ENCODE measurements around the gene EPS8L2. TPM values are rescaled to one million over a fixed set of nuclear protein-coding genes. Genes with fewer than 3 reads are reported as not detected.

EPS8L2 gene
- total and polyA plus RNA-seq, 2 of the 13 experiments (the other 11 are each of a cell fraction or from before 2014, with no cell fraction given): 89.3 to 416 TPM

- TF ChIP-seq ZNF263 (CRISPR knock-in tag; IDR thresholded peaks at IDR 0.05) (peak; percentile 29; the same call in 1 of the 2 replicates), ZNF232 (CRISPR knock-in tag; IDR thresholded peaks at IDR 0.05; ENCODE audit: borderline replicate concordance) (no peak), PTBP1 (IDR thresholded peaks at IDR 0.05; ENCODE audit: low read depth, low read length, poor library complexity, severe bottlenecking) (no peak), NAIF1 (CRISPR knock-in tag; IDR thresholded peaks at IDR 0.05; ENCODE audit: borderline replicate concordance) (no peak), TP53 (CRISPR knock-in tag; conservative IDR thresholded peaks at IDR 0.05) (no peak), ZNF253 (CRISPR knock-in tag; IDR thresholded peaks at IDR 0.05; ENCODE audit: borderline replicate concordance) (0 out of 2 replicates have a peak, but pooled peaks have one; percentile 66), DR1 (CRISPR knock-in tag; IDR thresholded peaks at IDR 0.05) (no peak), KLF12 (CRISPR knock-in tag; IDR thresholded peaks at IDR 0.05; ENCODE audit: borderline replicate concordance) (no peak), ZBTB10 (CRISPR knock-in tag; IDR thresholded peaks at IDR 0.05; ENCODE audit: borderline replicate concordance) (0 out of 2 replicates have a peak, but pooled peaks have one; percentile 50), ZNF180 (CRISPR knock-in tag; IDR thresholded peaks at IDR 0.05; ENCODE audit: borderline replicate concordance, low read depth) (no peak), SMC3 (IDR thresholded peaks at IDR 0.05; ENCODE audit: low read length) (no peak), ISL2 (CRISPR knock-in tag; IDR thresholded peaks at IDR 0.05) (no peak), ZNF782 (CRISPR knock-in tag; IDR thresholded peaks at IDR 0.05; ENCODE audit: borderline replicate concordance) (no peak), NR2F1 (CRISPR knock-in tag; IDR thresholded peaks at IDR 0.05) (no peak), ZNF816 (CRISPR knock-in tag; IDR thresholded peaks at IDR 0.05; ENCODE audit: borderline replicate concordance) (no peak), MXD3 (CRISPR knock-in tag; IDR thresholded peaks at IDR 0.05) (no peak), KAT7 (CRISPR knock-in tag; IDR thresholded peaks at IDR 0.05; ENCODE audit: borderline replicate concordance) (no peak), HMG20A (CRISPR knock-in tag; IDR thresholded peaks at IDR 0.05; ENCODE audit: borderline replicate concordance) (no peak), AGO1 (IDR thresholded peaks at IDR 0.05; ENCODE audit: low read depth, low read length, poor library complexity, severe bottlenecking) (no peak), ZBTB1 (CRISPR knock-in tag; IDR thresholded peaks at IDR 0.05; ENCODE audit: borderline replicate concordance) (no peak), ZNF513 (CRISPR knock-in tag; conservative IDR thresholded peaks at IDR 0.05) (no peak), ZNF75D (CRISPR knock-in tag; IDR thresholded peaks at IDR 0.05; ENCODE audit: borderline replicate concordance) (no peak), HOXD1 (CRISPR knock-in tag; IDR thresholded peaks at IDR 0.05) (no peak), KDM6A (CRISPR knock-in tag; IDR thresholded peaks at IDR 0.05; ENCODE audit: low read depth) (no peak), ELF1 (CRISPR knock-in tag; IDR thresholded peaks at IDR 0.05) (no peak), BRCA1 (CRISPR knock-in tag; IDR thresholded peaks at IDR 0.05) (no peak), SIX1 (CRISPR knock-in tag; IDR thresholded peaks at IDR 0.05; ENCODE audit: borderline replicate concordance) (no peak), BORCS8-MEF2B (CRISPR knock-in tag; IDR thresholded peaks at IDR 0.05) (no peak)
Observed at GRCh38 chr11:776561-777287, 70.7 kb downstream of the EPS8L2 start (continued).

Measured in HepG2 (cell line).